SK-N-SH (cell line): ENCODE results near the gene RRAGC. TPM values are rescaled to one million over a fixed set of nuclear protein-coding genes. Genes with fewer than 3 reads are reported as not detected.

Source experiments
- CTCF ChIA-PET: fragments of 300-600, 350-600 bp; formaldehyde crosslinking; extraction: SDS; loops from one replicate; lab custom pipeline; 2021; lab: Yijun Ruan, JAX
- POLR2A ChIA-PET: fragments of 350-600 bp; sonication (Branson Sonifier 250); formaldehyde crosslinking; extraction: SDS; loops from one replicate; lab custom pipeline; 2020; ENCODE audit warnings: antibody characterized with exemption, inconsistent platforms; lab: Yijun Ruan, JAX
- DNase-seq: peaks from one replicate; pipeline ENCODE4 v3.0.0; 2012
- H2AFZ ChIP-seq: fragments of 200-600 bp; sonication (generic); 2 replicates; pipeline ENCODE4 v1.8.1; 2016; ENCODE audit warnings: antibody characterized with exemption, mild to moderate bottlenecking, low read depth
- H3F3A ChIP-seq: fragments of 200-600 bp; sonication (generic); replicated peaks from 2 replicates; pipeline ENCODE3; 2016; ENCODE audit warnings: antibody characterized with exemption, mild to moderate bottlenecking; ENCODE audit not compliant: insufficient read depth
- H3K27ac ChIP-seq, 2 experiments: fragments of 200-500 bp in 1 of 2; fragments of 200-600 bp in 1 of 2; sonication (Bioruptor generic) in 1 of 2; sonication (generic), shearing (Covaris generic) in 1 of 2; 2 replicates each; pipeline versions ENCODE4 v1.5.1 to v1.6.1; 2014 to 2016; ENCODE audit warnings: low read depth in 2 of 2, inconsistent platforms in 1 of 2, low read length in 1 of 2, mild to moderate bottlenecking in 1 of 2, mixed read lengths in 1 of 2
- H3K27me3 ChIP-seq: fragments of 200-600 bp; sonication (generic), shearing (Covaris generic); 2 replicates; pipeline ENCODE4 v1.6.1; 2016; ENCODE audit warnings: mixed run types; ENCODE audit not compliant: insufficient read depth
- H3K36me3 ChIP-seq, 2 experiments: fragments of 200-500 bp in 1 of 2; fragments of 200-600 bp in 1 of 2; sonication (Bioruptor generic) in 1 of 2; sonication (generic) in 1 of 2; replicated peaks in 1 of 2; 2 replicates each; pipeline versions ENCODE3 to v1.5.1; 2014 to 2016; ENCODE audit warnings: low read length in 1 of 2, mild to moderate bottlenecking in 1 of 2; ENCODE audit not compliant: insufficient read depth in 2 of 2, control insufficient read depth in 1 of 2
- H3K4me1 ChIP-seq, 2 experiments: fragments of 200-500 bp in 1 of 2; fragments of 200-600 bp in 1 of 2; sonication (Bioruptor generic) in 1 of 2; sonication (generic), shearing (Covaris generic) in 1 of 2; 2 replicates each; pipeline versions ENCODE4 v1.5.1 to v1.6.1; 2014 to 2016; ENCODE audit warnings: low read depth in 1 of 2, low read length in 1 of 2, mixed run types in 1 of 2; ENCODE audit not compliant: insufficient read depth in 2 of 2, control insufficient read depth in 1 of 2
- H3K4me2 ChIP-seq: fragments of 200-600 bp; sonication (generic), shearing (Covaris generic); 2 replicates; pipeline ENCODE4 v1.6.1; 2017; ENCODE audit warnings: mixed run types
- H3K4me3 ChIP-seq, 2 experiments: fragments of 200-500 bp in 1 of 2; fragments of 200-600 bp in 1 of 2; sonication (Bioruptor generic) in 1 of 2; sonication (generic), shearing (Covaris generic) in 1 of 2; 2 replicates each; pipeline versions ENCODE4 v1.5.1 to v1.8.1; 2014 to 2016; ENCODE audit warnings: low read depth in 2 of 2, inconsistent platforms in 1 of 2, low read length in 1 of 2, mild to moderate bottlenecking in 1 of 2, mixed read lengths in 1 of 2, moderate library complexity in 1 of 2
- H3K79me2 ChIP-seq: fragments of 200-600 bp; sonication (generic); 2 replicates; pipeline ENCODE4 v1.8.1; 2017; ENCODE audit warnings: mild to moderate bottlenecking; ENCODE audit not compliant: insufficient read depth
- H3K9ac ChIP-seq: fragments of 200-600 bp; sonication (generic); 2 replicates; pipeline ENCODE4 v1.6.1; 2017; ENCODE audit warnings: mixed run types
- H3K9me2 ChIP-seq: fragments of 200-600 bp; sonication (generic); 2 replicates; pipeline ENCODE4 v1.6.1; 2017; ENCODE audit warnings: mixed run types
- H3K9me3 ChIP-seq: fragments of 200-600 bp; sonication (generic); 2 replicates; pipeline ENCODE4 v1.6.1; 2017; ENCODE audit warnings: mixed run types, mild to moderate bottlenecking, moderate library complexity
- H4K20me1 ChIP-seq: fragments of 200-600 bp; sonication (generic); 2 replicates; pipeline ENCODE4 v1.6.1; 2017; ENCODE audit warnings: mild to moderate bottlenecking, mixed run types; ENCODE audit not compliant: insufficient read depth
- CTCF ChIP-seq: fragments of 200-600 bp; sonication (generic); IDR thresholded peaks from 2 replicates; pipeline ENCODE4 v1.6.1; 2017; ENCODE audit warnings: antibody characterized with exemption, mild to moderate bottlenecking, moderate library complexity
- FOXJ3 ChIP-seq: sonication (generic); formaldehyde crosslinking; IDR thresholded peaks from 2 replicates; pipeline ENCODE4 v1.5.1; 2020; ENCODE audit warnings: mild to moderate bottlenecking, missing genetic modification reagents
- FOXM1 ChIP-seq: IDR thresholded peaks from 2 replicates; pipeline ENCODE4 v1.4.0; 2012; ENCODE audit warnings: low read depth, mild to moderate bottlenecking
- GABPA ChIP-seq: IDR thresholded peaks from 2 replicates; pipeline ENCODE4 v1.4.0; 2012; ENCODE audit warnings: low read depth, mild to moderate bottlenecking
- JUND ChIP-seq: IDR thresholded peaks from 2 replicates; pipeline ENCODE4 v1.4.0; 2012
- MXI1 ChIP-seq: IDR thresholded peaks from 2 replicates; pipeline ENCODE4 v1.6.1; 2012; ENCODE audit warnings: mild to moderate bottlenecking, low read depth, low read length, improper control_type of control experiment
- POLR2AphosphoS5 ChIP-seq: IDR thresholded peaks from 2 replicates; pipeline ENCODE4 v1.6.1; 2012; ENCODE audit warnings: low read depth, low read length
- RCOR1 ChIP-seq: fragments of 150-350 bp; IDR thresholded peaks from 2 replicates; pipeline ENCODE4 v1.6.1; 2017; ENCODE audit warnings: antibody characterized with exemption, low read length
- RXRA ChIP-seq: IDR thresholded peaks from 2 replicates; pipeline ENCODE4 v1.4.0; 2012; ENCODE audit warnings: low read depth, mild to moderate bottlenecking, borderline replicate concordance
- SIN3A ChIP-seq: IDR thresholded peaks from 2 replicates; pipeline ENCODE4 v1.6.1; 2012; ENCODE audit warnings: low read depth, mild to moderate bottlenecking, low read length, moderate library complexity, borderline replicate concordance
- TEAD4 ChIP-seq: IDR thresholded peaks from 2 replicates; pipeline ENCODE4 v1.4.0; 2012; ENCODE audit warnings: mild to moderate bottlenecking, borderline replicate concordance; ENCODE audit not compliant: insufficient read depth
- WGBS: methylation state at CpG from one replicate; pipeline ENCODE4 v1.1.6; 2017; ENCODE audit warnings: low lambda C conversion rate; 5-methylcytosine and 5-hydroxymethylcytosine counted together
- polyA plus RNA-seq, 3 experiments: library from polyadenylated mRNA; depleted of rRNA; stranded (reverse); fragments of >200 nt; gene quantifications; 2 replicates each; pipeline ENCODE4 v1.2.3, GENCODE V29; 2012
- TF ChIP-seq, protein P1 (sequence below): IDR thresholded peaks from 2 replicates; pipeline ENCODE4 v1.4.0; 2012; ENCODE audit warnings: low read depth, borderline replicate concordance
- TF ChIP-seq, protein P2 (sequence below): IDR thresholded peaks from 2 replicates; pipeline ENCODE4 v1.4.0; 2012; ENCODE audit warnings: low read depth, borderline replicate concordance

RRAGC gene
- polyA plus RNA-seq, 1 of the 3 experiments (the other 2 are of a cell fraction) = 9.6 TPM

GRCh38 chr1:38834221-38834782 lies 25.3 kb downstream of the RRAGC start:
- 58% methylated on average over 3 of the region's 3 CpGs for WGBS
- CTCF ChIA-PET = interaction anchor here (0.8 to 4.9 kb wide), 16 partner anchors 10 to 840 kb away, joined by 3 to 58 read pairs (median 5); no protein-coding TSS in a partner anchor

More at GRCh38 chr1:38834221-38834782, 25.3 kb downstream of the RRAGC start:
- Histone ChIP-seq H3F3A (peaks cover 4% of the 10 kb centered on the region), H3K9ac (no peak overlapping the region), H3K79me2 (no peaks in the 10 kb centered on the region), H3K27ac (no peak overlapping the region), H3K9me3 (no peaks in the 10 kb centered on the region), H3K4me1 (no peaks in the 10 kb centered on the region), H3K9me2 (no peaks in the 10 kb centered on the region), H3K36me3 (peaks cover 16 to 18% of the 10 kb centered on the region in 2 experiments), H4K20me1 (no peaks in the 10 kb centered on the region), H3K4me3 (no peak overlapping the region), H2AFZ (no peak overlapping the region), H3K27me3 (peaks cover 24% of the 10 kb centered on the region; the same call in 1 of the 2 replicates), H3K4me2 (no peak overlapping the region)
- no peak for TF ChIP-seq POLR2AphosphoS5
- no peak for TF ChIP-seq CTCF
- no peak for TF ChIP-seq RXRA
- TF ChIP-seq, protein P1, sequence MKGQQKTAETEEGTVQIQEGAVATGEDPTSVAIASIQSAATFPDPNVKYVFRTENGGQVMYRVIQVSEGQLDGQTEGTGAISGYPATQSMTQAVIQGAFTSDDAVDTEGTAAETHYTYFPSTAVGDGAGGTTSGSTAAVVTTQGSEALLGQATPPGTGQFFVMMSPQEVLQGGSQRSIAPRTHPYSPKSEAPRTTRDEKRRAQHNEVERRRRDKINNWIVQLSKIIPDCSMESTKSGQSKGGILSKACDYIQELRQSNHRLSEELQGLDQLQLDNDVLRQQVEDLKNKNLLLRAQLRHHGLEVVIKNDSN = no peak
- TF ChIP-seq SIN3A = no peak
- no peak for TF ChIP-seq TEAD4
- no peak for TF ChIP-seq RCOR1
- TF ChIP-seq FOXM1 = no peak
- no peak for TF ChIP-seq FOXJ3
- TF ChIP-seq GABPA = no peak
- TF ChIP-seq JUND = no peak
- TF ChIP-seq, protein P2, sequence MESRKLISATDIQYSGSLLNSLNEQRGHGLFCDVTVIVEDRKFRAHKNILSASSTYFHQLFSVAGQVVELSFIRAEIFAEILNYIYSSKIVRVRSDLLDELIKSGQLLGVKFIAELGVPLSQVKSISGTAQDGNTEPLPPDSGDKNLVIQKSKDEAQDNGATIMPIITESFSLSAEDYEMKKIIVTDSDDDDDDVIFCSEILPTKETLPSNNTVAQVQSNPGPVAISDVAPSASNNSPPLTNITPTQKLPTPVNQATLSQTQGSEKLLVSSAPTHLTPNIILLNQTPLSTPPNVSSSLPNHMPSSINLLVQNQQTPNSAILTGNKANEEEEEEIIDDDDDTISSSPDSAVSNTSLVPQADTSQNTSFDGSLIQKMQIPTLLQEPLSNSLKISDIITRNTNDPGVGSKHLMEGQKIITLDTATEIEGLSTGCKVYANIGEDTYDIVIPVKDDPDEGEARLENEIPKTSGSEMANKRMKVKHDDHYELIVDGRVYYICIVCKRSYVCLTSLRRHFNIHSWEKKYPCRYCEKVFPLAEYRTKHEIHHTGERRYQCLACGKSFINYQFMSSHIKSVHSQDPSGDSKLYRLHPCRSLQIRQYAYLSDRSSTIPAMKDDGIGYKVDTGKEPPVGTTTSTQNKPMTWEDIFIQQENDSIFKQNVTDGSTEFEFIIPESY = no peak
- no peak for TF ChIP-seq MXI1
- POLR2A ChIA-PET = no interaction called here
- DNase-seq = no peak
